SJCRH30 (cell line): ENCODE data around the gene ZMYND19. TPM values are rescaled to one million over a fixed set of nuclear protein-coding genes. Genes with fewer than 3 reads are reported as not detected.
A peak's percentile ranks its signal among the peaks of the same experiment; 100 is the strongest.
"Not testable (repeated sequence)": the region's sequence is repeated elsewhere in the genome, so short reads cannot be mapped to it uniquely, and the experiment has no call there.

Experiments
- DNase-seq, 2 experiments: peaks; one replicate each; pipeline ENCODE4 v3.0.0-alpha.2; 2015 to 2020
- H3K27ac ChIP-seq: fragments of 250-450 bp; sonication (Bioruptor Pico); 2 replicates; pipeline ENCODE4 v1.5.1; 2020; ENCODE audit warnings: mild to moderate bottlenecking, moderate library complexity
- H3K27me3 ChIP-seq: fragments of 250-450 bp; sonication (Bioruptor Pico); 2 replicates; pipeline ENCODE4 v1.5.1; 2020; ENCODE audit warnings: mild to moderate bottlenecking, moderate library complexity
- H3K36me3 ChIP-seq: fragments of 250-450 bp; sonication (Bioruptor Pico); 2 replicates; pipeline ENCODE4 v1.5.1; 2020; ENCODE audit warnings: mild to moderate bottlenecking, moderate library complexity
- H3K4me1 ChIP-seq: fragments of 250-450 bp; sonication (Bioruptor Pico); 2 replicates; pipeline ENCODE4 v1.5.1; 2020; ENCODE audit warnings: mild to moderate bottlenecking, moderate library complexity
- H3K4me3 ChIP-seq: fragments of 250-450 bp; sonication (Bioruptor Pico); 2 replicates; pipeline ENCODE4 v1.5.1; 2020; ENCODE audit warnings: mild to moderate bottlenecking, moderate library complexity
- H3K9me3 ChIP-seq: fragments of 250-450 bp; sonication (Bioruptor Pico); replicated peaks from 2 replicates; pipeline ENCODE4 v1.5.1; 2020; ENCODE audit warnings: mild to moderate bottlenecking, moderate library complexity
- total RNA-seq: library from RNA; depleted of rRNA; stranded (reverse); fragments of >200 nt; shearing (Covaris generic); gene quantifications from 2 replicates; pipeline ENCODE4 v1.2.3, GENCODE V29; 2014

Gene ZMYND19
- total RNA-seq, 1 experiment from 2014 or later, result 46.9 TPM

- not testable (repeated sequence) for H3K27ac ChIP-seq, H3K4me3 ChIP-seq, H3K27me3 ChIP-seq, H3K4me1 ChIP-seq, DNase-seq, H3K9me3 ChIP-seq
- H3K36me3 ChIP-seq, result peaks cover 28% of the 10 kb centered on the region
These were observed 21.9 kb downstream of the ZMYND19 start for GRCh38 chr9:137568445-137568844.

- Histone ChIP-seq H3K36me3 (peaks cover 26% of the 10 kb centered on the region), H3K4me1 (no peaks in the 10 kb centered on the region), H3K9me3 (no peaks in the 10 kb centered on the region), H3K27me3 (no peaks in the 10 kb centered on the region), H3K27ac (no peak overlapping the region), H3K4me3 (no peak overlapping the region)
- DNase-seq, result no peak
These were observed 25.4 kb downstream of the ZMYND19 start for GRCh38 chr9:137564817-137565411.

GRCh38 chr9:137564134-137564533, 26.2 kb downstream of the ZMYND19 start:
- Histone ChIP-seq H3K4me3 (no peak overlapping the region), H3K27me3 (no peaks in the 10 kb centered on the region), H3K36me3 (peaks cover 34% of the 10 kb centered on the region), H3K27ac (no peak overlapping the region), H3K9me3 (no peaks in the 10 kb centered on the region), H3K4me1 (no peaks in the 10 kb centered on the region)
- no peak for DNase-seq

GRCh38 chr9:137558127-137558526, 32.2 kb downstream of the ZMYND19 start:
- Histone ChIP-seq H3K4me1 (no peaks in the 10 kb centered on the region), H3K9me3 (no peaks in the 10 kb centered on the region), H3K4me3 (no peak overlapping the region), H3K27me3 (no peaks in the 10 kb centered on the region), H3K27ac (no peak overlapping the region), H3K36me3 (peaks cover 51% of the 10 kb centered on the region)
- no peak for DNase-seq

GRCh38 chr9:137556069-137556838, 34.1 kb downstream of the ZMYND19 start:
- no peaks in the 10 kb centered on the region for H3K27me3 ChIP-seq
- H3K4me1 ChIP-seq, result no peaks in the 10 kb centered on the region
- H3K4me3 ChIP-seq, result no peak overlapping the region
- no peaks in the 10 kb centered on the region for H3K9me3 ChIP-seq
- H3K27ac ChIP-seq, result no peak overlapping the region
- no peak for DNase-seq
- peaks cover 46% of the 10 kb centered on the region for H3K36me3 ChIP-seq

GRCh38 chr9:137555179-137555578, 35.1 kb downstream of the ZMYND19 start:
- H3K9me3 ChIP-seq, result no peaks in the 10 kb centered on the region
- H3K27me3 ChIP-seq, result no peaks in the 10 kb centered on the region
- H3K4me1 ChIP-seq, result peaks cover under 1% of the 10 kb centered on the region; the same call in 1 of the 2 replicates
- peaks cover 41% of the 10 kb centered on the region for H3K36me3 ChIP-seq
- H3K27ac ChIP-seq, result no peak overlapping the region
- no peak for DNase-seq
- H3K4me3 ChIP-seq, result no peak overlapping the region

- no peaks in the 10 kb centered on the region for H3K27me3 ChIP-seq
- H3K36me3 ChIP-seq, result peaks cover 33% of the 10 kb centered on the region
- H3K27ac ChIP-seq, result no peak overlapping the region
- H3K9me3 ChIP-seq, result no peaks in the 10 kb centered on the region
- DNase-seq, result no peak
- no peak overlapping the region for H3K4me3 ChIP-seq
- peaks cover 6% of the 10 kb centered on the region; the same call in 1 of the 2 replicates for H3K4me1 ChIP-seq
These were observed 36.0 kb downstream of the ZMYND19 start for GRCh38 chr9:137554349-137554748.

GRCh38 chr9:137553654-137554053, 36.7 kb downstream of the ZMYND19 start:
- H3K27ac ChIP-seq, H3K4me3 ChIP-seq, DNase-seq, H3K27me3 ChIP-seq, H3K9me3 ChIP-seq, H3K4me1 ChIP-seq: not testable (repeated sequence)
- peaks cover 28% of the 10 kb centered on the region for H3K36me3 ChIP-seq

GRCh38 chr9:137552022-137552768, 38.1 kb downstream of the ZMYND19 start:
- Histone ChIP-seq H3K9me3 (no peaks in the 10 kb centered on the region), H3K36me3 (peaks cover 18% of the 10 kb centered on the region), H3K4me1 (peaks cover 6% of the 10 kb centered on the region; the same call in 1 of the 2 replicates), H3K27ac (no peak overlapping the region), H3K4me3 (peak overlapping the region; percentile 64), H3K27me3 (no peaks in the 10 kb centered on the region)
- no peak for DNase-seq

GRCh38 chr9:137551264-137552021, 38.9 kb downstream of the ZMYND19 start, which contains the start of gene MRPL41:
TSS of gene MRPL41 (plus strand) at chr9:137551879. CDS start at chr9:137552082, 203 bp downstream.
- H3K4me1 ChIP-seq, result peaks cover 6% of the 10 kb centered on the region; the same call in 1 of the 2 replicates
- peaks cover 18% of the 10 kb centered on the region for H3K36me3 ChIP-seq
- no peak within 1 kb of the TSS for H3K27ac ChIP-seq

GRCh38 chr9:137550958-137551263, 39.4 kb downstream of the ZMYND19 start:
- H3K4me3 ChIP-seq, result peak overlapping the region; percentile 63
- H3K27me3 ChIP-seq, DNase-seq, H3K27ac ChIP-seq, H3K9me3 ChIP-seq, H3K4me1 ChIP-seq: not testable (repeated sequence)
- peaks cover 18% of the 10 kb centered on the region for H3K36me3 ChIP-seq

More at GRCh38 chr9:137551264-137552021, 38.9 kb downstream of the ZMYND19 start, which contains the start of gene MRPL41:
- H3K4me3 ChIP-seq, result peak within 1 kb of the TSS; percentile 64
- no peaks in the 10 kb centered on the region for H3K27me3 ChIP-seq
- DNase-seq, result peak; percentile 79 to 81
- H3K9me3 ChIP-seq, result no peaks in the 10 kb centered on the region

- no peaks in the 10 kb centered on the region; the same call in 1 of the 2 replicates for H3K9me3 ChIP-seq
- peaks cover 6% of the 10 kb centered on the region; the same call in 1 of the 2 replicates for H3K4me1 ChIP-seq
- no peaks in the 10 kb centered on the region for H3K27me3 ChIP-seq
- H3K36me3 ChIP-seq, result peaks cover 13% of the 10 kb centered on the region
- peak; percentile 80 to 82 for DNase-seq
- H3K4me3 ChIP-seq, result peak within 1 kb of the TSS; percentile 63
- H3K27ac ChIP-seq, result peak within 1 kb of the TSS; percentile 50
These were observed 40.1 kb downstream of the ZMYND19 start, which contains the start of gene PNPLA7 for GRCh38 chr9:137550231-137550621. TSS of gene PNPLA7 (minus strand) at chr9:137550402. CDS start at chr9:137550197, 205 bp downstream.

GRCh38 chr9:137547687-137548543, 42.4 kb downstream of the ZMYND19 start:
- peaks cover 6% of the 10 kb centered on the region; the same call in 1 of the 2 replicates for H3K4me1 ChIP-seq
- no peaks in the 10 kb centered on the region; the same call in 1 of the 2 replicates for H3K9me3 ChIP-seq
- no peak for DNase-seq
- H3K27ac ChIP-seq, result no peak overlapping the region
- H3K27me3 ChIP-seq, result no peaks in the 10 kb centered on the region
- H3K4me3 ChIP-seq, result no peak overlapping the region
- peaks cover under 1% of the 10 kb centered on the region; the same call in 1 of the 2 replicates for H3K36me3 ChIP-seq
